ENCODE results near the gene SAV1. TPM values are rescaled to one million over a fixed set of nuclear protein-coding genes. Genes with fewer than 3 reads are reported as not detected.

SAV1 gene
- total and polyA plus RNA-seq, 2 of the 8 experiments (the other 6 are each of a cell fraction or from before 2014, with no cell fraction given): 15.9 to 78.3 TPM

DNA sequence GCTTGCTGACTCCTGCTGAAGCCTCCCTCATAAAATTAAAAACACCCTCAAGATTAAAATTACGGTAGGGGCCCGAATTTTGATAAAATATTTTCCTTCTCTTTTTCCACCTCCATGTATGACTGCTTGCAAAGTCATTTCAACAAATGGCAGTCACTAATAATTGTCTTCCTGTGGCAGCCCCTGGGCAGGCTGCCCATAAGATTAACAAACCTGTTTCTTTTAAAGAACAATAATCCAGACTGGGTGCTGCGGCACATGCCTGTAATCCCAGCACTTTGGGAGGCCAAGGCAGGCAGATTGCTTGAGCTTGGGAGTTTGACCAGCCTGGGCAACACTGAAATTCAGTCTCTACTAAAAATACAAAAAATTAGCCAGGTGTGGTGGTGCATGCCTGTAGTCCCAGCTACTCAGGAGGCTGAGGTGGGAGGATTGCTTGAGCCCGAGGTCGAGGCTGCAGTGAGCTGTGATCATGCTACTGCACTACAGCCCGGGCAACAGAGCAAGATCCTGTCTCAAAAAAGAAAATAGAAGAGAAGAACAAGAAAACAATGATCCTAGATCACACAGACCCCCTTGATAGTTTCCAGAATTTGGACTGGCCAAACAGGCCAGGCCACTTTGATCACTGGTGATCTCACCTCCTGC, 8.7 kb downstream of the SAV1 start (continued):
- TF ChIP-seq, protein P1, sequence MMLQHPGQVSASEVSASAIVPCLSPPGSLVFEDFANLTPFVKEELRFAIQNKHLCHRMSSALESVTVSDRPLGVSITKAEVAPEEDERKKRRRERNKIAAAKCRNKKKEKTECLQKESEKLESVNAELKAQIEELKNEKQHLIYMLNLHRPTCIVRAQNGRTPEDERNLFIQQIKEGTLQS (IDR thresholded peaks at IDR 0.05; ENCODE audit: insufficient read depth, low read depth, low read length): no peak
- no peak for TF ChIP-seq E2F6 (IDR thresholded peaks at IDR 0.05)

All from H1 (cell line).